Measurements from ENCODE around the gene ZNF823.

GRCh38 chr19:11759805-11760204 is 21.1 kb upstream of the ZNF823 start:
- TF ChIP-seq, protein P1, sequence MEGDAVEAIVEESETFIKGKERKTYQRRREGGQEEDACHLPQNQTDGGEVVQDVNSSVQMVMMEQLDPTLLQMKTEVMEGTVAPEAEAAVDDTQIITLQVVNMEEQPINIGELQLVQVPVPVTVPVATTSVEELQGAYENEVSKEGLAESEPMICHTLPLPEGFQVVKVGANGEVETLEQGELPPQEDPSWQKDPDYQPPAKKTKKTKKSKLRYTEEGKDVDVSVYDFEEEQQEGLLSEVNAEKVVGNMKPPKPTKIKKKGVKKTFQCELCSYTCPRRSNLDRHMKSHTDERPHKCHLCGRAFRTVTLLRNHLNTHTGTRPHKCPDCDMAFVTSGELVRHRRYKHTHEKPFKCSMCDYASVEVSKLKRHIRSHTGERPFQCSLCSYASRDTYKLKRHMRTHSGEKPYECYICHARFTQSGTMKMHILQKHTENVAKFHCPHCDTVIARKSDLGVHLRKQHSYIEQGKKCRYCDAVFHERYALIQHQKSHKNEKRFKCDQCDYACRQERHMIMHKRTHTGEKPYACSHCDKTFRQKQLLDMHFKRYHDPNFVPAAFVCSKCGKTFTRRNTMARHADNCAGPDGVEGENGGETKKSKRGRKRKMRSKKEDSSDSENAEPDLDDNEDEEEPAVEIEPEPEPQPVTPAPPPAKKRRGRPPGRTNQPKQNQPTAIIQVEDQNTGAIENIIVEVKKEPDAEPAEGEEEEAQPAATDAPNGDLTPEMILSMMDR (conservative IDR thresholded peaks at IDR 0.05 in 1 of 2, IDR thresholded peaks at IDR 0.05 in 1 of 2; ENCODE audit: extremely low read depth in 1 of 2, insufficient read depth in 1 of 2, low read depth in 1 of 2, low read length in 2 of 2): no peak
- TF ChIP-seq EZH2 (IDR thresholded peaks at IDR 0.05; ENCODE audit: borderline replicate concordance, low read length): no peak

Measured in mammary epithelial cell (primary cell).